NCI-H187 treated with DMSO at 0.1 percent for 48 hours (cell line): ENCODE measurements around the gene KIAA1755.

Experiments
- DNase-seq: peaks from one replicate; lab custom pipeline; 2025; lab: John Stamatoyannopoulos, UW

KIAA1755 gene

DNA sequence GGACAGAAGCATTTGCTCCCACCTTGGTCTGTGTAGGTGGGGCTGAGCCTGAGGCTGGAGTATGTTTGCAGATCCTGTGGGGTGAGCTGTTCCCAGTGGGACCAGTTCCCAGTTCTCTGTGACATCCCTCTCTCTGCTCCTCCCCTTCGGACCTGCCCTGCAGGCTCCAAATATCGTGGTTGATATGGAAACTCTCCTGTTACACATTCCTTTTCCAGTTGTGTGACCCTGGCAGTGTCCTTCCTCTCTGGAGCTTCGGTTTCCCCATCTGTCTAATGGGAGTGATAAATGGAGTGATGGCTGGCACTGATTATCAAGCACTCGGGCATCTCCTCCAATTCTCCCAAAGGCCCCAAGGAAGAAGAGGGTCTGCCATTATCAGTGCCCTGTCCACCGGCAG is 79.8 kb downstream of the KIAA1755 start:
- DNase-seq, result no peak

GRCh38 chr20:38179846-38180245 is 80.7 kb downstream of the KIAA1755 start:
- DNase-seq, result no peak

- DNase-seq, result no peak
These were observed 82.0 kb downstream of the KIAA1755 start for GRCh38 chr20:38178581-38178980.

GRCh38 chr20:38178065-38178491 is 82.5 kb downstream of the KIAA1755 start:
- no peak for DNase-seq

DNA sequence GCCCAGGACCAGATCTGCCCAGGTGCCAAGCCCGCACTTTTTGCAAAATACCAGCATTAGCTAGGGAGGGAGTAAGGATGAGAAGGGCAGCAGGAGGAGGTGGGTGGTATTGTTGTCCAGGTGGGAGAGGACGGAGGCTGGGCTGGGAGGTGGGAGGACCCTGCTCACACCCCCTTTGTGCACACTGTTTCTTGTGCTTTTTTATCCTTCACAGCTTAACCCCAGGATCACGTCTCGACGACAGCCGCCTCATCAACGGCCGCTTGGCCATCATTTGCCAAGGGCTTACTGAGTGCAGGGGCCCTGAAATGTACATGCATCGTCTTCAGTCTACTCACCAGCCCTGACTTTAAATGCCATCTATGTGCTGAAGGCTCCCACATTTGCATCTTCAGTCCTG is 83.3 kb downstream of the KIAA1755 start:
- no peak for DNase-seq

DNA sequence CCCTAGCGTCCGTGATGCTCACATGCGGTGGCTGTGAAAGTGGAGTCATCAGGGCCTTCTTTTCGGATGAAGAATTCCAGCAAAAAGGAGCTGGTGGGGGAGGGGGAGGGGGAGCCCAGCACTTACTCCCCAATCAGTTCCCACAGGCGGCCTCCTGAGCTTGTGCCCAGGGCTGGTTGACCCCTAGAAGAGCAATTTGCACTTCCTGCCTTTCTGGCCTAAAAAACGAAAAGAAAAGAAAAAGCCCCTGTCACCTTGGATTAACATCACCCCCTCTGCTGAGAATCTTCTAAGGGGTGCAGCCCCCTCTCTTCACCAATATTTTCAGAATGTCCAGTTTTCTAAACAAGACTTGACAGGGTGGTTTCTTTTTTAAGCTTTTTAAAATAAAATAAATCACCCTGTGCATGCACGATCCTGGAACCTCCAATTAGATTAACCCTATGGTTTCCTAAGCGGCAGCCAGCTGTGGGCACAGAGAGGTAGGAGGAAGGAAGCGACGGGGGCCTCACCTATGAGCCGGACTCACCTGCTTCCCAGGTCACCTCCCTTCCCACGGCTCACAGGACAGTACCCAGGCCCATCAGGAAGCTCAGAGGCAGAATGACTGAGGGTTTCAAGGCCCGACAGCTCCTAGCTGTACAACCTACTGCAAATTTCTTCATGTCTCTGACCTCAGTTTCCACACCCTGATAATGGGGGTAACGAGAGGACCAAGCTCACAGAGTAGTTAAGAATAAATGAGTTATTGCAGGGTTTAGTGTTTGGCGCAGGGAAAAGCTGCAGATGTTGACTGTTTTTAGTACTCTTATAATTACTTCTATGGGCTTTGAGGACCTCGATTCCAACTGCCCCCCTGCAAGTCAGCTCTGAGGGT is 85.0 kb downstream of the KIAA1755 start:
- DNase-seq, result no peak

GRCh38 chr20:38173237-38174156 is 87.0 kb downstream of the KIAA1755 start:
- DNase-seq, result no peak

GRCh38 chr20:38172408-38172807 is 88.1 kb downstream of the KIAA1755 start:
- DNase-seq, result no peak

DNA sequence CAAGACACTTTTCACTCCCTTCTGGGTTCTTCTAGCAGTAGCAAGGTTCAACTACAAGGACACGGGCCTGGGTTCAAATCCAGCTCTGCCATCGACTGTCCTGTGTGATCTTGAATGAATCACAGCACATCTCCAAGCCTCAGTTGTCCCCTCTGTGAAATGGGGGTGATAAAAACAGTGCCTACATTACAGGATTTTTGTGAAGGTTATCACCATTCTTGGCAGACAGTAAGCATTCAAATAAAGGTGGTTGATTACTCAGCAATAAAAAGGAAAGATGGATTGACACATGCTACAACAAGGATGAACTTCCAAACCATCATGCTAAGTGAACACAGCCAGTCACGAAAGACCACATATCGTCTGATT is 88.9 kb downstream of the KIAA1755 start:
- no peak for DNase-seq

DNA sequence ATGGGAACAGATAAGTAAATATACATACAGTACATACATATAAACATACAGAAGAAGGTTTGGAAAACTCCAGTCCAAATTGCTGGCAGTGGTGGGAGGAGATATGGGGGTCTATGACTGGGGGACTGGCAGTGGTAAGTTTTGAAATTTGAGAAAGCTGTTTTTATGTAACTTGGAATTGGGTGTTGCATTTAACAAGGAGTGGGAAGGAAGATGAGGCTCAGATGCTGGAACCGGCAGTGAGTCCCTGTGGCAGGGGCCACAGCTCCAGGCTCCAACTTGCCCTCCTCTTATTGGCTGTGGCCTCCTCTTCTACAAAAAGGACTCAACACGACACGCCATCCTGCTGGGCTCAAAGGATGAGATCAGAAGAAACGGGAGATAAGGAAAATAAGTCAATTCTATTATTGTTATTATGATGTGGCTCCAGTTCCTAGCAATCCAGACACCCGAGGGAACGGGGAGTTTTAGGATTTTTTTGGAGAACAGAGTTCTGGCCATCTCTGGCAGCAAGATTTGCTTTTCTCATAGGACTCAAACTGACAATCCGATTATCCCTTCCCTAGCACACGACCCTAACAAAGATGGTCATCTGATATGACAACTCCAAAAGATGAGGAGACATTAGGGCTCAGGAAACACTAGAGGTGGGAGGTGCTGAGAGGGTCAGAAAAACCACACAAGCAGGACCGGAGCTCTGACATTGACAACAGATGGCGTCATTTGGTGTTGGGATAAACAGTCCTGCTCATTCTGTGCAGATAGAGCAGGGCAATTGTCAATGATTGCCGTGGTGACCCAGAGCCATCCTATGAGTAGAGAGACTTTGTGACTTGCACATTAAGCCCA is 89.5 kb downstream of the KIAA1755 start:
- DNase-seq, result no peak

DNA sequence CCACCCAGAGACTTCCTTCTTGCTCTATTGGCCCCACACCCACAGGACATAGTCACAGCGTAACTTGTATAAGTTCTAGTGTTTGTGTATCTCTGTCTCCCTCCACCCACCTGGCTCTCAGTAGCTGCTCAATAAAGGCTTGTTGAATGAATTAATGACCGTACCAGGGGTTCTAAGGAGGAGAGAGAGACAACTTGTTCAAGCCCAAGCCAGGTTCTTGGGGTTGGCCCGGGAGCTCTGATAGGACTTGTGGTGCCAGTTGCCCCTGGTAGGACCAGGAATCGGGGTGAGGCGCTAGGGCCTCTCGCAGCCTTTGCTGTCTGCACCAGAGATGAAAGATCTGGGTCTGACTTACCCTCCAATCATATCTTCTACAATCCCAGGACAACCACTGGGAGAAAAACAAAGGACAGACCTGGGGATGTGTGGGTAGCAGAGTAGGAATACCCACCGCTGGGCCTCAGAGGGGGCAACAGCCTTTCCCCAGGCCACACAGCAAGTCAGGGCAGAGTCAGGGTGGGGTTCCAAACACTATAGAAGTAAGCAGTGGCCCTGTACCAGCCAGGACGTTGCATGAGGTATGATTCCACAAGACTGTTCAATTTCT is 90.2 kb downstream of the KIAA1755 start:
- DNase-seq, result no peak

DNA sequence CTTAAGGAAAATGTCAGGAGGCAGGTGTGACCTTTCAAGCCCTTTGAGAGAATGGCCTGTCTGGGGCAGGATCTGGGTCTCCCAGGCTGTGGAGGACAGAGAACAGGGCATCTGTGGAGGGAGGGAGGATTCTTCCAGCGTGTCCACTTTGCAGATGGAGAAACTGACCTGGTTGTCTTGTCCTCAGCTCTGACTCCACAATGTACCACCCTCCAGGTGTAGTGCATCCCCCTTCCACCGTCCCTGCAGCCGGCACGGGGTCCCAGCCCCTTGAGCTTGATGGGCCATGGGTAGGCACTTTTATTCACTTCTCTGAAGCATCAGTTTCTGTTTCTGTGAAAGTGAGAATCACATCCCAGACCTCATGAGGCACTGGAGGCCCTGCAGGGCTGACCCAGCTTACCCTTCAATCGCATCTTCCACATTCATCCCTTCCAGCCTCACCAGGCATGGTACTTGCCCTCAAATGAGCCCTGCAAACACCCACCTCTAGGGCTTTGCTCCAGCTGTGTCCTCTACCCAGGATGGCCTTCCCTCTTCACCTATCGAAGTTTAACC is 90.8 kb downstream of the KIAA1755 start:
- no peak for DNase-seq

DNA sequence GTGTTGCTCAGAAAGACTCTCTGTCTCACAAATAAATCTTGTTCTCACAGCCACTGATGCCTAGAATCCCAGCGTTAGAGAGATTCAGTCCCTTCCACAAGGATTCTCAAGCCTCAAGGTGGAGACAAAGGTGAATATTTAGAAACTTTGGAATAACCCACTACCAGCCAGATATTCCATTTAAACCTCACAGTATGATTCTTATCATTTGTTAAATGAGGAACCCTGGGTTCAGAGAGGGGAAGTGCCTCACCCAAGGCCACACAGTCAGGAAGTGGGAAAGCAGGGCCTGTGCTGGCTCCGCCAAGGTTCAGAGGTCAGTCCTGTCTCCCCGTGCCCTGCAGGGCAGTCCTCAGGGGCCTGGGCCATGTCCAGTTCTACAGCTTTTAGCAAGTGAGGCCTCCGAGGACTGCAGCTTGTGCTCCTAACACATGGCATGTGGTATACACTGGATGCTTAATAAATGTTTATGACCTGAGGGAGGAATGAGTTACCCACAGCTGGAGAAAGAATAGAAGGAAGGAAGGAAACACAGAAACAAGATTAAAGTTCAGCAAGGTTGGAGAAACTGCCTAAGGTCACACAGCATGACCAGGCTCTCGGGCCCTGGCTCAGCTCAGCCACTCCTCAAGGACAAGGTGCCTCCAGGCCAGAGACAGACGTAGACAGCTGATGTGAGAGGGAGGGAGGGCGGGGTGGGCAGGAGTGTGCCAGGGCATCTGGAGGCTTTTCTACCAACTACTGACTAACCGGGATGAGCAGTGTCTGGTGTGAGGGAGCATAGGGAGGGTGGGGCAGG is 91.5 kb downstream of the KIAA1755 start:
- DNase-seq, result no peak

DNA sequence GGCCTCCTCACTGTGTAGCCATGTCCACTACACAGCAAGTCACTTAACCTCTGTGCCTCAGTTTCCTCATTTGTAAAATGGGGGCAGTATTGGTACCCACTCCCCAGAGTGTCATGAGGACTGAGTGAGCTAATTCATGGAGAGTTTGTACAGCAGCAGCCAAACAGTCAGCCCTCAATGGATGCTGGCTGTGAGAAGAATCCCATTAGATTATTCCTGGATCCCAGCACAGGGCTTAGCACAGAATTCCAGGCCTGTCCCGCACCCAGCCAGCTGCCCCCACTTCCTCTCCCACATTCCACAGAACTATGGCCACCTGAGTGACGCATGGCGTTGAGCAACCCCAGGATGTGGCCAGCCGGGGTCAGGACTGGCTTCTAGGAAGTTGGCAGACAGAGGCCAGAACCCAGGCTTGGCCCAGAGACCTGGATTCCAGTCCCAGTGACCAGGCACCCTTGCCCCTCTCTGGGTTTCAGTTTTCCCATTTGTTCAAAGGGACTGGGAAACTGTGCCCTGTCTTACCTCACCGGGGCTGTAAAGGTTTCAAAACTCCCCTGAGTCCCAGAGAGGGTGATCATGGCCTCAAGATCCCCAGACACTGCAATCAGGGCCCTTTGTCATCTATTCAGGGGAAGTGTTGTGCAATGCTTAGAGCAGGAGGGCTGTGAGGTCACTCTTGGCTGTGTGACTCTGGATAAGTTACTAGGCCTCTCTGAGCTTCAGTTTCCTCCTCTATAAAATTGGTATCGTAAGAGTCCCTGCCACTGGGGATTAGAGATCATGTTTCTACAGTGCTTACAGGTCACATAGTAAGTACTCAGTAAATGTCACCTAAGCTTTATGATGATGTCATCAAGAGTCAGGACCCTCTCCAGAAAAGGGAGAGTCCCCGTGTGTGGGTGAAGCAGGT is 92.4 kb downstream of the KIAA1755 start:
- DNase-seq, result no peak

GRCh38 chr20:38167328-38167850 is 93.1 kb downstream of the KIAA1755 start:
- no peak for DNase-seq

DNA sequence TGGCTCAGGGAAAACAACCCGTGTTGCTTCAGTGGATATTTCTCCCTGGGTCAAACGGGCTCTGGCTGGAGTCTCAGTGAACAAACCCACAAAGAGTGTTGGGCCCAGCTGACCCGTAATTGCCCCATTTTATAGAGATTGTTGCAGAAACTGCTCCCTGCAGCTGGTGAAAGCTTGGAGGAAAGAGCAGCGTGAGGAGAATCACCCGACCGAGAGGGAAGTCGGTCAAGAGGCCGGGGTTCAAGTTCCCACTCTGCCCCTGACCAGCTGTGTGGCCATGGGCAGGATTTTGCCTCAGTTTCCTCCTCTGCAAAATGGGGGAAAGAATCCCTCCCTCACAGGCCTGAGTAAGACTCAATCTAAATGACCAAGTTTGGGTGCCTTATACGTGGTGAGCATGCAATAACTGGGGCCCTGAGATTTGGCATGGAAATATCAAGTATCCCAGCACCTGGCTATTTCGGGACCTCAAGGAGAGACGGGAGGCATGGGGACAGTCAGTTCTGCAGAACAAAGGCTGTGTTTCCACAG is 93.8 kb downstream of the KIAA1755 start:
- DNase-seq, result no peak

- no peak for DNase-seq
These were observed 94.4 kb downstream of the KIAA1755 start for GRCh38 chr20:38165966-38166702.
